Activated naive CD8-positive, alpha-beta T cell treated with anti-CD3 and anti-CD28 coated beads for 36 hours (primary cell): ENCODE measurements around the gene SELENOW. TPM values are rescaled to one million over a fixed set of nuclear protein-coding genes. Genes with fewer than 3 reads are reported as not detected.
"Not testable (repeated sequence)": the region's sequence is repeated elsewhere in the genome, so short reads cannot be mapped to it uniquely, and the experiment has no call there.

Experiments
- DNase-seq: peaks from one replicate; pipeline ENCODE4 v3.0.0; 2021
- H3K27ac Mint-ChIP-seq: one replicate; pipeline ENCODE4 v1.8.0; 2022; ENCODE audit warnings: mild to moderate bottlenecking, moderate library complexity, mixed read lengths
- H3K27me3 Mint-ChIP-seq: one replicate; pipeline ENCODE4 v1.8.0; 2022; ENCODE audit warnings: mild to moderate bottlenecking, mixed read lengths
- H3K36me3 Mint-ChIP-seq: one replicate; pipeline ENCODE4 v1.8.0; 2021; ENCODE audit warnings: mild to moderate bottlenecking, mixed read lengths
- H3K4me1 Mint-ChIP-seq: one replicate; pipeline ENCODE4 v1.8.0; 2021; ENCODE audit warnings: mixed read lengths
- H3K4me3 Mint-ChIP-seq: one replicate; pipeline ENCODE4 v1.8.0; 2022; ENCODE audit warnings: mild to moderate bottlenecking, moderate library complexity, mixed read lengths
- H3K9me3 Mint-ChIP-seq: one replicate; pipeline ENCODE4 v1.8.0; 2022; ENCODE audit warnings: mixed read lengths
- total RNA-seq, 2 experiments: library from RNA; stranded (reverse); gene quantifications; one replicate each; pipeline ENCODE4 v1.2.3, GENCODE V29; 2021

SELENOW gene
- total RNA-seq, 2 experiments from 2014 or later = 99.1 to 107 TPM

DNA sequence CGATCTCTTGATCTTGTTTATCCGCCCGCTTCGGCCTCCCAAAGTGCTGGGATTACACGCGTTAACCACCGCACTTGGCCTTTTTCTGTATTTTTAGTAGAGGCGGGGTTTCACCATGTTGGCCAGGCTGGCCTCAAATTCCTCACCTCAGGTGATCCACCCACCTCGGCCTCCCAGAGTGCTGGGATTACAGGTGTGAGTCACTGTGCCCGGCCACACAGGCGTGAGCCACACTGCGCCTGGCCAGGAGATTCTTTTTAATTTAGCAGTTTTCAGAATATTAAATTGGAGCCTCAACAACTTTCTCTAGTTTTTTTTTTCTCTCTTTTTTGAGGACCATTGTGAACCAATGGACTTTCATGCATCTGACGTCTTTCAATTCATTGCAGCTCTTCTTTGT, 11.3 kb downstream of the SELENOW start:
- H3K4me1 Mint-ChIP-seq, H3K27me3 Mint-ChIP-seq, H3K9me3 Mint-ChIP-seq, H3K36me3 Mint-ChIP-seq, H3K27ac Mint-ChIP-seq, DNase-seq, H3K4me3 Mint-ChIP-seq: not testable (repeated sequence)

GRCh38 chr19:47790398-47790814, 11.9 kb downstream of the SELENOW start:
- Mint-ChIP-seq H3K36me3 (no peaks in the 10 kb centered on the region), H3K27me3 (peaks cover 2% of the 10 kb centered on the region), H3K4me1 (peaks cover 6% of the 10 kb centered on the region), H3K9me3 (no peaks in the 10 kb centered on the region), H3K27ac (no peak overlapping the region), H3K4me3 (no peak overlapping the region)
- peak; percentile 78 for DNase-seq

- no peak for DNase-seq
- H3K27ac Mint-ChIP-seq = no peak overlapping the region
- peaks cover 6% of the 10 kb centered on the region for H3K4me1 Mint-ChIP-seq
- no peak overlapping the region for H3K4me3 Mint-ChIP-seq
- peaks cover 7% of the 10 kb centered on the region for H3K27me3 Mint-ChIP-seq
- H3K9me3 Mint-ChIP-seq = no peaks in the 10 kb centered on the region
- no peaks in the 10 kb centered on the region for H3K36me3 Mint-ChIP-seq
These were observed 14.1 kb downstream of the SELENOW start for GRCh38 chr19:47792616-47793015.

DNA sequence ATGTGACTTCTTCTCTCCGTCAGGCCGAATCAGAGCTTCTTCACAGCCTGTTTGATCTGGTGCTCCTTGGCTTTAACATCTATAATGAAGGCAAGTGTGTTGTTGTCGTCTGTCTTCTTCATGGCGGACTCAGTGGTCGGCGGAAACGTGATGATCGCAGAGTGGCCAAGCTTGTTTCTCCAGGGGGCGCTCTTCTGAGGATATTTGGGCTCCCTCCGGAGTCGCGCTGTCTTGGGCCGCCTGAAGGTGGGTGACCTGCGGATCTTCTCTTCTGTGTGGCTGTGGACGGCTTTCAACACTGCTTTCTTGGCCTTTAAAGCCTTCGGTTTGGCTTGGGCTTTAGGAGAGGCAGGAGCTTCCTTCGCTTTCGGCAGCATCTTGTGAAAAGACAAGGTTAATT, 16.0 kb downstream of the SELENOW start:
- Mint-ChIP-seq H3K36me3 (no peaks in the 10 kb centered on the region), H3K9me3 (no peaks in the 10 kb centered on the region), H3K27ac (no peak overlapping the region), H3K4me3 (no peak overlapping the region), H3K27me3 (peaks cover 18% of the 10 kb centered on the region), H3K4me1 (peaks cover 2% of the 10 kb centered on the region)
- DNase-seq = no peak

DNA sequence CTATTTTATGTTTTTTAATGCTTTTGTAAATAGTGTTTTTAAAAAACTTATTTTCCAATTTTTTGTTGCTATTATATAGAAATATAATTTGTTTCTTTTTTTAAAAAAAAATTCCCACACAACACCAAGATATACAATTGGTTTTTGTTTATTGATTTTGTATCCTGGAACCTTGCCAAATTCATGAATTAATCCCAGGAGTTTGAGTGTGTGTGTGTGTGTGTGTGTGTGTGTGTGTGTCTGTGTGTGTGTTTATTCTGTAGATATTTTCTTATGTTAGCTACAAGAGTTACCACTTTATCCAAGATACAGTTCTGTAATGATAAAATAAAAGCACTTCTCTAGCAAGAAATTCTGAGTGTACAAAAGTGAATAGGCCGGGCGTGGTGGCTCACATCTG, 18.3 kb downstream of the SELENOW start:
- no peak for DNase-seq
- Mint-ChIP-seq H3K36me3 (peaks cover 1% of the 10 kb centered on the region), H3K27ac (no peak overlapping the region), H3K4me3 (no peak overlapping the region), H3K4me1 (no peaks in the 10 kb centered on the region), H3K9me3 (peaks cover 6% of the 10 kb centered on the region), H3K27me3 (peaks cover 18% of the 10 kb centered on the region)

- Mint-ChIP-seq H3K27me3 (peaks cover 18% of the 10 kb centered on the region), H3K9me3 (peaks cover 6% of the 10 kb centered on the region), H3K4me3 (no peak overlapping the region), H3K36me3 (peaks cover 1% of the 10 kb centered on the region), H3K4me1 (no peaks in the 10 kb centered on the region), H3K27ac (no peak overlapping the region)
- no peak for DNase-seq
These were observed 19.7 kb downstream of the SELENOW start for GRCh38 chr19:47797996-47798903.

DNA sequence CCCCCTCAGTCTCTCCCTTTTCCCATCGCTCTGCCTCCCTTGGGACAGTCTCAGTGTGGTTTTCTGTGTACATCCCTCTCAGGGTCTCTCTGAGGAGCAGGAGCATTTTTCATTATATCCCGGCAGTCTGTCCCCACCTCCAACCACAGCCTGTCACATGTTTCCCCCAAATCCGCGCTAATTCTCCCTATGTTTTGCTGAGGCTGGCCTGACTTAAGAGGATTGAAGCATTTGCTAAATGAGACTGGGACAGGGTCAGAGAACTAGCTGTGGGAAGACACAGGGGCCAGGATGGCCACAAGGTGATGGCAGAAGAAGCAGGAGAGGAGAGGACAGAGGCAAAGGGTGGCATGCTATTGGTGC, 20.4 kb downstream of the SELENOW start:
- H3K9me3 Mint-ChIP-seq = peaks cover 6% of the 10 kb centered on the region
- no peak for DNase-seq
- peaks cover 1% of the 10 kb centered on the region for H3K36me3 Mint-ChIP-seq

DNA sequence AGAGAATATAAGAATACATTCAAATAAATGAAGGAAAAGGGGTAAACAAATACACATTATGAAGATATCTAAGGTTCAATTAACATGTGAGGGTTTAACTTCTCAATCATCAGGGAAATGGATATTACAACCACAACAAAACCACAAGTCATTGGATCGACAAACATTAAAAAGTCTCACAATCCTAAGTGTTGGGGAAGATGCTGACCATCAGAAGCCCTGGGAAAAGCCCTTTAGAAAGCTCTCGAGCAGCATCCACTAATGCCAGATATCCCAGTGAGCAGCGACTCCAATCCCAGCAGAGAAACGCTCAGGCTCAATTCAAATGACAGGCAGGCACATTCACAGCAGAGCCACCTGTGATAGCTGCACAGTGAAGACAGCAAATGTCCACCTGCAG, 22.8 kb downstream of the SELENOW start:
- no peak for DNase-seq
- peaks cover 13% of the 10 kb centered on the region for H3K27me3 Mint-ChIP-seq
- no peaks in the 10 kb centered on the region for H3K4me1 Mint-ChIP-seq
- H3K27ac Mint-ChIP-seq = no peak overlapping the region
- H3K36me3 Mint-ChIP-seq = peaks cover 1% of the 10 kb centered on the region
- peaks cover 6% of the 10 kb centered on the region for H3K9me3 Mint-ChIP-seq
- no peak overlapping the region for H3K4me3 Mint-ChIP-seq

More for the DNA sequence above, 20.4 kb downstream of the SELENOW start:
- H3K4me3 Mint-ChIP-seq = no peak overlapping the region
- H3K4me1 Mint-ChIP-seq = no peaks in the 10 kb centered on the region
- no peak overlapping the region for H3K27ac Mint-ChIP-seq
- peaks cover 18% of the 10 kb centered on the region for H3K27me3 Mint-ChIP-seq

DNA sequence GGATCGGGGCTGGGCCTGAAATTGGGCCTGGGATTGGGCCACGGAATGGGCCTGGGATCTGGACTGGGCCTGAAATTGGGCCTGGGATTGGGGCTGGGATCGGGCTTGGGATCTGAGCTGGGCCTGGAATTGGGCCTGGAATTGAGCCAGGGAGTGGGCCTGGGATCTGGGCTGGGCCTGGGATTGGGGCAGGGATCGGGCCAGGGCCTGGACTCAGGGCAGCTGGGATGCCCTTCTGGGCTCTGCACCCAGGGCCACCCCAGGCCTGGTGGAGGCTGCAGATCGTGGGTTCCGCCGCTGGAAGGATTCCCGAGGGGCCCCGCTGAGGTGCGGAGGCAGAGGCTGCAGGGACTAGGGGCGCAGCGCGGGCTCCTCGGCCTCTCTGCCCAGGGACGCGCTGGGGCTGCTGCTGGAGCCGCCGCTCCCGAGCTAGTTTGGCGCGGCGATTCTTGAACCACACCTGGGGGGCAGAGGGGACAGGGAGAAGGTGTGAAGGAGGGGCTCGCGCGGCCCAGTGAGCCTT, 24.1 kb downstream of the SELENOW start:
- Mint-ChIP-seq H3K27ac (no peak overlapping the region), H3K4me1 (no peaks in the 10 kb centered on the region)
- DNase-seq = no peak

GRCh38 chr19:47803148-47803547, 24.6 kb downstream of the SELENOW start:
- H3K27me3 Mint-ChIP-seq, DNase-seq, H3K4me3 Mint-ChIP-seq, H3K9me3 Mint-ChIP-seq, H3K27ac Mint-ChIP-seq, H3K36me3 Mint-ChIP-seq, H3K4me1 Mint-ChIP-seq: not testable (repeated sequence)

More for the DNA sequence above, 24.1 kb downstream of the SELENOW start:
- Mint-ChIP-seq H3K27me3 (peaks cover 12% of the 10 kb centered on the region), H3K9me3 (peaks cover 6% of the 10 kb centered on the region), H3K36me3 (peaks cover 1% of the 10 kb centered on the region), H3K4me3 (no peak overlapping the region)

GRCh38 chr19:47803671-47804070, 25.2 kb downstream of the SELENOW start:
- not testable (repeated sequence) for H3K27ac Mint-ChIP-seq, H3K4me3 Mint-ChIP-seq, H3K9me3 Mint-ChIP-seq, H3K4me1 Mint-ChIP-seq, DNase-seq, H3K36me3 Mint-ChIP-seq, H3K27me3 Mint-ChIP-seq

- not testable (repeated sequence) for DNase-seq, H3K36me3 Mint-ChIP-seq, H3K9me3 Mint-ChIP-seq, H3K27me3 Mint-ChIP-seq, H3K4me3 Mint-ChIP-seq, H3K27ac Mint-ChIP-seq, H3K4me1 Mint-ChIP-seq
These were observed 25.9 kb downstream of the SELENOW start, which contains the start of gene TPRX1 for GRCh38 chr19:47804451-47804850. Gene TPRX1, minus strand, starts transcription at chr19:47804551. Its CDS starts 12 bp downstream, at chr19:47804539.

GRCh38 chr19:47805313-47805712, 26.8 kb downstream of the SELENOW start:
- Mint-ChIP-seq H3K4me1 (no peaks in the 10 kb centered on the region), H3K27ac (no peak overlapping the region), H3K9me3 (peaks cover 6% of the 10 kb centered on the region), H3K4me3 (no peak overlapping the region), H3K27me3 (no peaks in the 10 kb centered on the region), H3K36me3 (peaks cover 1% of the 10 kb centered on the region)
- no peak for DNase-seq

DNA sequence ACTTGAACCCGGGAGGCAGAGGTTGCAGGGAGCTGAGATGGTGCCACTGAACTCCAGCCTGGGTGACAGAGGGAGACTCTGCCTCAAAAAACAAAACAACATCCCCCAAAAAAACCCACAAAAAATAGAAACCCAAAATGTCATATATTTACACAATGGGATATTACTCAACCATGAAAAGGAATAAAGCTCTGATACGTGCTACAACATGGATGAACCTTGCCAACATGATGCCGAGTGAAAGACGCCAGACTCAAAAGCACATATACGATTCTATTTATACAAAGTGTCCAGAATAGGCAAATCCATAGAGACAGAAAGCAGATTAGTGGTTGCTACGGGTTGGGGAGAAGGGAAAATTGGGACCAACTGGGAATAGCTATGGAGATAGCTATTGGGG, 27.9 kb downstream of the SELENOW start:
- H3K27me3 Mint-ChIP-seq = no peaks in the 10 kb centered on the region

GRCh38 chr19:47813304-47813994, 34.9 kb downstream of the SELENOW start:
- Mint-ChIP-seq H3K36me3 (no peaks in the 10 kb centered on the region), H3K9me3 (no peaks in the 10 kb centered on the region), H3K4me3 (no peak overlapping the region), H3K4me1 (peaks cover 2% of the 10 kb centered on the region), H3K27me3 (peaks cover 11% of the 10 kb centered on the region), H3K27ac (no peak overlapping the region)
- DNase-seq = peak; percentile 74

More for the DNA sequence above, 27.9 kb downstream of the SELENOW start:
- Mint-ChIP-seq H3K4me3 (no peak overlapping the region), H3K4me1 (no peaks in the 10 kb centered on the region), H3K9me3 (peaks cover 1% of the 10 kb centered on the region), H3K27ac (no peak overlapping the region), H3K36me3 (no peaks in the 10 kb centered on the region)
- no peak for DNase-seq
